Mononuclear cell (primary cell): ENCODE data around the gene ADAMTS3. TPM values are rescaled to one million over a fixed set of nuclear protein-coding genes. Genes with fewer than 3 reads are reported as not detected.

ENCODE experiments used
- H3K27me3 ChIP-seq: 2 replicates; pipeline ENCODE4 v1.6.0; 2011; ENCODE audit warnings: low read length, control low read depth; ENCODE audit not compliant: insufficient read depth
- H3K4me1 ChIP-seq: 2 replicates; pipeline ENCODE4 v1.5.1; 2011; ENCODE audit warnings: mild to moderate bottlenecking, low read length, control low read depth; ENCODE audit not compliant: insufficient read depth
- H3K4me3 ChIP-seq: 2 replicates; pipeline ENCODE4 v1.5.1; 2011; ENCODE audit warnings: mild to moderate bottlenecking, low read length, moderate library complexity
- H3K9me3 ChIP-seq: 2 replicates; pipeline ENCODE4 v1.5.1; 2011; ENCODE audit warnings: low read depth, mild to moderate bottlenecking, control low read depth, low read length
- total RNA-seq: library from RNA; depleted of rRNA; stranded (reverse); fragments of >200 nt; gene quantifications from one replicate; pipeline ENCODE4 v1.2.3, GENCODE V29; 2012

The ADAMTS3 gene
- total RNA-seq, 1 donor: not detected

- H3K9me3 ChIP-seq: no peaks in the 10 kb centered on the region
- H3K27me3 ChIP-seq: no peaks in the 10 kb centered on the region
- no peaks in the 10 kb centered on the region for H3K4me1 ChIP-seq
- H3K4me3 ChIP-seq: no peak overlapping the region
These were observed 101.4 kb downstream of the ADAMTS3 start for GRCh38 chr4:72467633-72468032.

GRCh38 chr4:72463724-72464123 lies 105.3 kb downstream of the ADAMTS3 start:
- Histone ChIP-seq H3K27me3 (no peaks in the 10 kb centered on the region), H3K4me1 (no peaks in the 10 kb centered on the region), H3K4me3 (no peak overlapping the region), H3K9me3 (no peaks in the 10 kb centered on the region)

GRCh38 chr4:72457158-72457557 lies 111.9 kb downstream of the ADAMTS3 start:
- H3K4me3 ChIP-seq: no peak overlapping the region
- H3K27me3 ChIP-seq: no peaks in the 10 kb centered on the region
- H3K4me1 ChIP-seq: no peaks in the 10 kb centered on the region
- no peaks in the 10 kb centered on the region for H3K9me3 ChIP-seq

GRCh38 chr4:72451349-72451748 lies 117.7 kb downstream of the ADAMTS3 start:
- Histone ChIP-seq H3K4me3 (no peak overlapping the region), H3K4me1 (no peaks in the 10 kb centered on the region), H3K9me3 (no peaks in the 10 kb centered on the region), H3K27me3 (no peaks in the 10 kb centered on the region)

- no peaks in the 10 kb centered on the region for H3K4me1 ChIP-seq
- no peaks in the 10 kb centered on the region for H3K9me3 ChIP-seq
- H3K4me3 ChIP-seq: no peak overlapping the region
- H3K27me3 ChIP-seq: no peaks in the 10 kb centered on the region
These were observed 119.3 kb downstream of the ADAMTS3 start for GRCh38 chr4:72449705-72450104.

DNA sequence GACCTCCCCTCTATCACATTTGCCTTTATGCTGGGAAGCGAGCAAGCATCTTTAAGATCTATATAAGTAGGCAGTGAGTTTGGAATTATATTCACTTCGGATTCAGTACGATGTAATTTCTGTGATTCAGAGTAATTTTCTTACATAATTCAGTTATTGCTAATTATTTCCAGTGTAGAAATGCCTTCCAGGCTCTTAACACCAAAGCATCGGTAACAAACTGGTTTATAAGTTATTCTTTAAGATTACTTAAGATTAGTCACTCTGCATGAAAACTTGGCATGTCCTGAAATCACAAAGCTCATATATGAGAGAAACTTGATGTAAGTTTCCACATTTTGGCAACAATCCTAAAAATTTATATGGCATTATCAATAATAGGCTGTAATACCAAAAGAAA lies 120.8 kb downstream of the ADAMTS3 start:
- no peaks in the 10 kb centered on the region for H3K9me3 ChIP-seq
- H3K4me1 ChIP-seq: no peaks in the 10 kb centered on the region
- H3K27me3 ChIP-seq: no peaks in the 10 kb centered on the region
- no peak overlapping the region for H3K4me3 ChIP-seq

GRCh38 chr4:72446353-72447055 lies 122.5 kb downstream of the ADAMTS3 start:
- Histone ChIP-seq H3K4me3 (no peak overlapping the region), H3K27me3 (no peaks in the 10 kb centered on the region), H3K4me1 (no peaks in the 10 kb centered on the region), H3K9me3 (no peaks in the 10 kb centered on the region)

DNA sequence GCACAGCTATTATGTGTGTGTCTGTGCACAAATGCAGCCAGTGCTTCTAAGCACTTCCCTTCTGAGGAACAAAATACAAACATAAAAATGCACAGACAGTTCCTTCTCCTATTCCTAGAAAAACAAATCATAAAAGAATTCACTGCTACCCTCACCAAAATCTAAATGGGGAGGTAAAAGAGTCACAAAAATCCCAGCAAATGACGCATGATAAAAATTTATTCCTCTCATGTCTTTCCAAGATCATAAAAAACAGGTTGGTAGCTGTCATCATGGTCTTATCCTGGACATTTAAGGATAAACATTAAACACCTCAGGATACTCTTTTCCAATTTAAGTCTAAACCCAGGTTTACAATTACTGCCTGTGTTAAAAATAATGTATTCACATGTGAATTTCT lies 124.9 kb downstream of the ADAMTS3 start:
- no peaks in the 10 kb centered on the region for H3K4me1 ChIP-seq
- H3K4me3 ChIP-seq: no peak overlapping the region
- no peaks in the 10 kb centered on the region for H3K27me3 ChIP-seq
- H3K9me3 ChIP-seq: no peaks in the 10 kb centered on the region

DNA sequence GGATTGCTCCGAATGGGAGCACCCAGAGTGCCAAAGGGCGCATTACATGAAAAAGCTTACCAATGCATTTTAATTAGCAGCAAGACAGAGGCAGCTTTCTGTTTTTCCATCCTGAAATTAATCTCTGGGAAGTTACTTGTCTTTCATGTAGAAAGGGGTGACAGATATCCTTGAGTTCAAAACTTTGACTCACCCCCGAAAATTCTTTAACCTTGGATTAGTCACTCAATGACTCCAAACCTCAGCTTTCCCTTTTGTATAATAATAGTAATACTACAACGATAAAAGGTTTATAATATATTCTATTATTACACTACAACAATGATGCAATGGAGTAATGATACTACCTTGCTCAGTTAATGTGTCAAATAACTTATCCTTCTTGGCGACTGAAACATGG lies 126.3 kb downstream of the ADAMTS3 start:
- H3K27me3 ChIP-seq: no peaks in the 10 kb centered on the region
- no peaks in the 10 kb centered on the region for H3K4me1 ChIP-seq
- no peak overlapping the region for H3K4me3 ChIP-seq
- H3K9me3 ChIP-seq: no peaks in the 10 kb centered on the region

- Histone ChIP-seq H3K4me3 (no peak overlapping the region), H3K9me3 (no peaks in the 10 kb centered on the region), H3K4me1 (no peaks in the 10 kb centered on the region), H3K27me3 (no peaks in the 10 kb centered on the region)
These were observed 126.9 kb downstream of the ADAMTS3 start for GRCh38 chr4:72442147-72442546.

- Histone ChIP-seq H3K4me3 (no peak overlapping the region), H3K9me3 (no peaks in the 10 kb centered on the region), H3K4me1 (no peaks in the 10 kb centered on the region), H3K27me3 (no peaks in the 10 kb centered on the region)
These were observed 128.6 kb downstream of the ADAMTS3 start for GRCh38 chr4:72440386-72440785.

DNA sequence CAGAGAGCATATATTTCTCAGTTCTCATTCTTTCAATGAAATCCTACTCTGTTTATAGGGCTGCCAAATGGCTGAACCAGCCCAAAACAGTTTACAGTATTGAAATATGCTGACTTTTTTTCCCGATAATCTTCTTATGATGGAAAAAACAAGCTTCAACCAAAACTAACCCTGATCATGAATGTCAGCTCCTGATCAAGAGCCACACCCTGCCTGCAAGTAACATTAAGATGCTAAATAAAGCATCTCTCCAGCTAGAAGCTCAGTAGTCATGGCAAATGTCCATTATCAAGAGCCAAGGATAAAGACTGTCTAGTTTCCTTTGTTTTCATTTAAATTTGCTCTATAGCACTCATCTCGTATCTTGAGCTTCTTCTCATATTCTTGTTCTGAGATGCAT lies 136.0 kb downstream of the ADAMTS3 start:
- Histone ChIP-seq H3K9me3 (no peaks in the 10 kb centered on the region), H3K4me1 (no peaks in the 10 kb centered on the region), H3K4me3 (no peak overlapping the region), H3K27me3 (no peaks in the 10 kb centered on the region)

- Histone ChIP-seq H3K27me3 (no peaks in the 10 kb centered on the region), H3K9me3 (no peaks in the 10 kb centered on the region), H3K4me3 (no peak overlapping the region), H3K4me1 (no peaks in the 10 kb centered on the region)
These were observed 136.7 kb downstream of the ADAMTS3 start for GRCh38 chr4:72432282-72432681.

DNA sequence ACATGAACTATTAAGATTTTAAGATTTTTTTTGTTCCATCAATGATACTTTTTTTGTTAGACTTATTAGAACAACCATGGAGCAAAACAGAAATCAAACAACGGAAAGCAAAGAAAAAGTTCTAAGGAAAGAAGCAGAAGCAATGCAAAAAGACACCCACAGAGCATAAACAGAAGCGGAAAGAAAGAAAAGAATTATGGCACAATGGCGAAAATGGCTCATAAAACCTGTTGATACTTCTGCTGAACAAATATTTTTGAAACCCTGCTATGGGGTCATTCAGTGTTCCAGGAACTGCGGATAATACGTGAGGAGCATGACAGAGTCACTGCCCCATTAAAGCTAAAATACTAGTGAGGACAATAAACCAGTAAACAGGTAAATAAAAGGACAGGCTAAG lies 138.0 kb downstream of the ADAMTS3 start:
- no peak overlapping the region for H3K4me3 ChIP-seq
- no peaks in the 10 kb centered on the region for H3K27me3 ChIP-seq
- no peaks in the 10 kb centered on the region for H3K4me1 ChIP-seq
- no peaks in the 10 kb centered on the region for H3K9me3 ChIP-seq

GRCh38 chr4:72430050-72430449 lies 139.0 kb downstream of the ADAMTS3 start:
- Histone ChIP-seq H3K9me3 (no peaks in the 10 kb centered on the region), H3K4me1 (no peaks in the 10 kb centered on the region), H3K27me3 (no peaks in the 10 kb centered on the region), H3K4me3 (no peak overlapping the region)

GRCh38 chr4:72429397-72429889 lies 139.6 kb downstream of the ADAMTS3 start:
- no peaks in the 10 kb centered on the region for H3K4me1 ChIP-seq
- H3K27me3 ChIP-seq: no peaks in the 10 kb centered on the region
- no peaks in the 10 kb centered on the region for H3K9me3 ChIP-seq
- H3K4me3 ChIP-seq: no peak overlapping the region
